Stimulated activated CD4-positive, alpha-beta T cell treated with anti-CD3 and anti-CD28 coated beads, Interleukin-12 subunit alpha, Interleukin-12 subunit beta, amount 100 ng/mL, for 4 hours (primary cell): ENCODE measurements around the gene NXF1.
"Not testable (repeated sequence)": the region's sequence is repeated elsewhere in the genome, so short reads cannot be mapped to it uniquely, and the experiment has no call there.

Source experiments
- DNase-seq: peaks from one replicate; pipeline ENCODE4 v3.0.0-alpha.2; 2020

Gene NXF1

DNA sequence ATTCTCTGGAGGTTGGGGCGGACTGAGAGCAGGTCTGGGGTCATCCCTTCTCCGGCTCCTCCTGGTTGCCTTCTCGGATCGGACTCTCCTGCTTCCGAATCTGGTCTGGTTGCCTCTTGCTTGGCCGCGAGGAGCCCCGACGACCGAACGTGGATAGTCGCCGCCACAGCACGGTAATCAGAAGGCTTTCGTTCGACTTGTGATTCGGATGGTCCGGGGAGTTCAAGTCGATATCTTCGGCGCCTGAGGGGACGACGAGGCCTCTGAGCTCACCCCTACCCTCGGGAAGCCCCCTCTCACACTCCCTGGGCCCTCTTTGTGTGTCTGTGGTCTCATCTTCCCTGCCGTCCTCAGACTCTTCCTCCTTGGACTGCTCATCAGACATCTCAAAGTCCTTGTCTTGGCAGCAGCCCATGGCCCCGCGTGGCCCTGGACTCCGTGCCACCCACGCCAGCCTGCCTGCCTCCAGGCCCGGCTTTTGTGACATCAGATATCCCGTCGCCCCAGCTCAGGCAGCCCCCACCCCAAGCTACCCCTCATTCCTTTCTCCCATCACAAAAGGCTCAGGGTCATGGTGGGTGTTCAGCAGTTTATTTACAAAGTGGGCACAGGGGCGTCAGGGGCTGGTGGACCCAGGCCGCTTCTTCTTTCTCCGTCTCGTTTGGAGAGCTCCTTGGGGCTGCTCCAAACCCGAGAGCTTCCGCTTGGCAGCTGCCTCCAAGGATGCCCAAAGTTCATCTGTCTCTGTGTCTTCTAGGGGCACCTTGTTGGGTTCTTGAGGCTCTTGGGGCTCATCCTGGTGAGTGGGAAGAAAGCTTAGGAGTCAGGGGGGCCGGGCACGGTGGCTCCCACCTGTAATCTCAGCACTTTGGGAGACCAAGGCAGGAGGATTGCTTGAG, 27.3 kb upstream of the NXF1 start, which contains the start of gene TEX54:
TEX54 (minus strand) TSS at position 506 of the 899 bp plus-strand sequence.
- no peak for DNase-seq

- peak; percentile 99 for DNase-seq
Observed at GRCh38 chr11:62831520-62832335, 26.5 kb upstream of the NXF1 start, which contains the start of gene STX5. Gene STX5 (minus strand): TSS chr11:62832051. CDS start chr11:62831243, 808 bp downstream.

DNA sequence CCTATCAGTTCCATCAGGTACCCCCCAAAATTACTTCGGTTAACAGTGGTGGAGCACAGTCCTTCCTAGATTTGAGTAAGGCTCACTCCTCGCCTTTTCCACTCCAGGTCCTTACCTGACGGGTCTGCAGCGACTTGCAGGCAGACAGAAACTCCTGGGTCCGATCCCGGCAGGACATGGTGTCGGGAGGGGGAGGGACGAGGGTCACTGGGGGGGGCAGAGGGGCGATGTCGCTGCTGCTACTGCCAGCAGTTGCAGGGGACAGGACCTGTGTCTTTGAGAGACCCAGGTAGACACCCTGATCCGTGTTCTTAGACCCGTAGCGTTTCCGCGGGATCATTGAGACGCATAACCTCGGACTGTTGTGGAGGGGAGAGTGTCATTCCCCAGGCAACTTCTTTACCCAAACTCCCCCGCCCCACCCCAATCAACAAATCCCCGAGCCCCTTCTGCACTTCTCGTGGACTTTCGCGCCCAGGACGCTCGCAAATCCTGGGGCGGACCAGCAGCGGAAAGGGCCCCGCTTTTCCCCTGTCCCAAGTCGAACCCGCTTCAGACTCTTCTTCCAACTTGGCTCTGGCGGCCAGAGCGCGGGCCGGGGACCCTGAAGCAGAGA, 25.8 kb upstream of the NXF1 start:
- no peak for DNase-seq

DNA sequence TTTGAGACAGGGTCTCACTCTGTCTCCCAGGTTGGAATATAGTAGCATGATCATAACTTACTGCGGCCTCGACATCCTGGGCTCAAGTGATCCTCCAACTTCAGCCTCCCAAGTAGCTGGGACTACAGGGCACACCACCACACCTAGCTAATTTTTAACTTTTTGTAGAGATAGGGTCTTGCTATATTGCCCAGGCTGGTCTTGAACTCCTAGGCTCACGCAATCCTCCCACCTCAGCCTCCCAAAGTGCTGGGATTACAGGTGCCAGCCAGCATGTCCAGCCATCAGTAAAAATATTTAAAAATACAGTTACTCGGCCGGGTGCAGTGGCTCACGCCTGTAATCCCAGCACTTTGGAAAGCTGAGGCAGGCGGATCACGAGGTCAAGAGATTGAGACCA, 22.9 kb upstream of the NXF1 start:
- DNase-seq: not testable (repeated sequence)

- DNase-seq: no peak
Observed at GRCh38 chr11:62823677-62824076, 18.4 kb upstream of the NXF1 start.

- DNase-seq: no peak
Observed at GRCh38 chr11:62817129-62817528, 11.9 kb upstream of the NXF1 start.

DNA sequence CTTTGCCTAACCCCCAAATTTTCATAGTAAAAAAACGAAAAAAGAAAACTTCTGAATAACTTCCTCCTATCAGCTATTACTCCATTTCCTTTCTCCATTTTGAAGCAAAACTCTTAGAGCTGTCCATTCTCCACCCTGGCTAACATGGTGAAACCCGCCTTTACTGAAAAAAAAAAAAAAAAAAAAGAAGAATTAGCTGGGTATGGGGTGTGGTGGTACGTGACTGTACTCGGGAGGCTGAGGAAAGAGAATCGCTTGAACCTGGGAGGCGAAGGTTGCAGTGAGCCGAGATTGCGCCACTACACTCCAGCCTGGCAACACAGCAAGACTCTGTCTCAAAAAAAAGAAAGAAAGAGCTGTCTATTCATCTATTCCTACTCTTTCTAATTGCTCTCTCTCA, 11.3 kb upstream of the NXF1 start:
- no peak for DNase-seq

GRCh38 chr11:62811659-62812058, 6.4 kb upstream of the NXF1 start:
- DNase-seq: no peak

DNA sequence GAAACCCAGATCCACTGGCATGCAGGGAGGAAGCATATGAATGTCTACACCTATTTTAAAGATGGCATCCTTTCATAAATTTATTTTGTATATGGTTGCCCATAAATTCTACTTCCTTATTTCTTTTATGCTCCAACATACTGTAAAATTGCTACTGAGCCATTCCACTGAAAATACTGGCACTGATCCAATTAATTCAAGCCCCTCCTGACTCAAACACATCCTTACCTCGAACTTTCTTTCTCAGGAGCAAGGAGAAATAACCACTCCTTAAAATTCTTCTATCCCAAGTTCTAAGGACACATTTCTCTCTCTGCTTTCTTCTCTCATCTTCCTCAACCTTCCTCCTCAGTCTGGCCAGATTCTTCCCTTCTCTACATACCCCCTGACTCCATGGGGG, 5.5 kb upstream of the NXF1 start:
- no peak for DNase-seq

DNA sequence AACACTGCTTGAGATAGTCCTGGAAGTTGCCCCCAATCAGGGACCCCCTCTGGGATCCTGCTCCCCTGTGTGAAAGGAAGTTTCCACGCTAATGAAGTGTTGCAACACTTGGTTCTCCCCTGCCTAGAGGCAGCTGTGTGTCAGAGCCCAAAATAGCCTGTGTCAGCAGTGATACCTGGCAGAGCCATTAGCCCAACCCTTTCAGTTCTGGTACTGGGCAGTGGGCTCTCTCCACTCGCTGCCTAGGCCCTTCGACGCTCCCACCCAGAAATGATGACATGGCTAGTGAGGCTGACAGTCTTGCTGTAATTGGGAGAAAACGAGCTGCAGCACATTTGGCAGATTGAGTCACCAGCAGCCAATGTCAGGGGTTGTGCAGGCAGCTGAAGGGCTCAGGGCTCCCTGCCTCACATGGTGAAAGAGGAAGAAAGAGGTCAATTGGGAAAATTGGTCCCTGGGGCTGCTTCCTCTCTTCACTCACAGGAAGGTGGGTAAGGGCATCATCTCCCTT, 1.4 kb upstream of the NXF1 start:
- DNase-seq: no peak

DNA sequence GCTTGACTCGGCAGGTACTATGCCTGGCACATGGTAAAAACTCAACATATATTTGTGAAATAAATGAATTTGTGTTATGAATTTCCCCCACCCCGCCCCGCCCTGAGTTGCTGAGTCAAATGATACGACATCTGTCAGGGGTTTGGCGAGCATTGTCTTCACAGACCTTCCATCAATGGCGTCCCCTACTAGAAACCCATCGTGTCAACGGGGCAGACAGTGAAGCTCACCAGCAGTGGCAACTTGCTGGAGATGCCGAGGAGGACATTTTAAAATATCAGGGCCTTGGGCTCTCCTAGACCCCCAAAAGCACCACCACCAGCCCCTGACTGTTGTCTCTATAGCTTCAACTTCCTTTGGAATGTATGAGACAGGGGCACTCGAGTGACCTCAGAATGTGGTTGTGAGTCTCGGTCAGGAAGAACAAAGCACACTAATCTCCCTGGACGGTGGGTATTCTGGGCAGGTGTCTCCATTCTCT, 761 bp upstream of the NXF1 start:
- DNase-seq: no peak

GRCh38 chr11:62804310-62805075, 747 bp downstream of the NXF1 start:
- DNase-seq: no peak

- no peak for DNase-seq
Observed at GRCh38 chr11:62801071-62801470, 4.2 kb downstream of the NXF1 start.

- no peak for DNase-seq
Observed at GRCh38 chr11:62799486-62799885, 5.8 kb downstream of the NXF1 start.

GRCh38 chr11:62796281-62796680, 9.0 kb downstream of the NXF1 start:
- no peak for DNase-seq

DNA sequence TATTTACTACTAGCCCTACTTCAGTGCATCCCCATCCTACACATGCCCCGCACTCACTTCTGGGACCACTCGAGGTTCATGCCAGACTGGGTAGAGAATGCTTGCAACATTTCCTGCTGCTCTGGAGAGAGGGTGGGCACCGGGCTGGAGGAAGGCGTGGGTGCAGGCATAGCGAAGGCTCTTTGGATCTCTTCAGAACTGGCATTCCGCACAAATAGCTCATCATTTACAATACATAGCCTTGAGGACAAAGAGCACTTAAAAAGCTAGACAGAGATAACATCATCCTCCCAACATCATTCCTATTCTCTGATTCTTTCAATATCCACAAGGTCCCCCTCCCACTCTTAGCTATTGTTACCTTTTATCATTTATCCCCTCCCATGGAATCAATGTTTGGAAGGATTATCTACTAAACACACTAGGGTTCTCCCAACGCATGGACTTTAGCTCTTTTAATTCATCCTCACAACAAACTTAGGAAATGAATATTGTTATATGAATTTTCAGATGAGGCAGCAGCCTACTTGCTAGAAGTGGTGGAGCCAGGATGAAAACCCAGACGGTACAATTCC, 11.0 kb downstream of the NXF1 start:
- no peak for DNase-seq

- DNase-seq: no peak
Observed at GRCh38 chr11:62792202-62792575, 13.1 kb downstream of the NXF1 start.

DNA sequence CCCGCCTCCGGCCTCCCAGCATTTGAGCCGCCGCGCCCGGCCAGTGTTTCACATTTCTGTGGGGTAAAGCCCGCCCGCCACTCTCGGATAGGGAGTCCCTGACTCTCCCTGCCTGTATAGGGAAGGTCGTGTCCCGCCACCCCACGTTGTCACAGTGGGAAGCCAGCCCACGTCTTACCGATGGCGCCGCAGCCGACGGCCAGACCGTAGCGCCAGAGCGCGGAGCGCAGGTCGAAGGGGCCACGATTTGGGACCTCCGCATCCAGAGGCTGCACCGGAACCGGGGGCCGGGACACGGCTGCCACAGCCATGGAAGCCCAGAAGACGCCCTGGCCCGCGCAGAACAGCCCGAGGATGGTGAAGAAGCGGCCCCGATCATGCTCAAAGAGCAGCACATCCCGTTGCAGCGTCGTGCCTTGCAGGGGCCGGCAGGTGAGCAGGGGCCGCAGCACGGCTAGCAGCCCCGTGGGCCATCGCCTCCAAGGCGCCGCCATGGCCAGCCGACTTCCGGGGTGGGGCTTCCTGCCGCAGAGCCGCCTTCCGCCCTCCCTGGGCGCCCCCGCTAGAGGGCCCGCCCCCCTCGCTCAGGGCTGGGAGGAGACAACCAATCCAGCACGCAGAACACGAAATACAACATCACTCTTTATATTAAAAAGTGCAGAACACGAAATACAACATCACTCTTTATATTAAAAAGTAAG, 13.6 kb downstream of the NXF1 start, which contains the start of gene TMEM223:
TMEM223 (minus strand) TSS at position 506 of the 701 bp plus-strand sequence; CDS start at position 494, 12 bp downstream.
- DNase-seq: peak; percentile 89

DNA sequence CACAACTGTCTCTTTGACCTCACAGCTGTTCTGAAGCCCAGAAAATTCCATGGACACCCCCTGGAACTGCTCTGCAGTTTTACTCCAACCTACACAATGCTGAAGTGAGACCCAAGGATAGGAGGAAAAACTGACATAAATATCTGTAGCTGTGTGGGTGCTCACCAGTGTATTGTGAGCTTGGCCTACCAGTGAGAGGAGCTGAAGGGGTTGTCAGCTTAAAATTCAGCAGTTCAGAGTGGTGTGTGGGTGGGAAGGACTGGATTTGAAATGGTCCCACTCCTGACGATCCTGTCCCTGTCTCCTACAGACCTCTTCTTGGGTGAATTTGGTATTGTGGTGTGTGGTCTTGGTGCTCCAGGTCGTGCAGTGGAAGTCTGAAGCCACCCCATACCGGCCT, 15.7 kb downstream of the NXF1 start:
- DNase-seq: no peak

DNA sequence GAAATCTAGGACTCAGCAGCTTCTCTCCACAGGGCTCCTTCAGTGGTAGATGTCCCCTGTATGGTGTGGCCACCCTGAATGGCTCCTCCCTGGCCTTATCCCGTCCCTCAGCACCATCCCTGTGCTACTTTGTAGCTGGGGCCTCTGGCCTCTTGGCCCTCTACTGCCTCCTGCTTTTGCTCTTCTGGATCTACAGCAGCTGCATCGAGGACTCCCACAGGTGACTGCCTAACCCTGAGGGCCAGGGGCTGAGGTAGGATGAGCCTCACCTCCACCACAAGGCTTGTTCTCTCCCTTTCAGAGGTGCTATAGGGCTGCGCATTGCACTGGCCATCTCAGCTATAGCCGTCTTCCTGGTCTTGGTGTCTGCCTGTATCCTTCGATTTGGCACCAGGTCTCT, 16.2 kb downstream of the NXF1 start:
- DNase-seq: no peak
